Activated CD4-positive, alpha-beta T cell treated with anti-CD3 and anti-CD28 coated beads for 4 hours (primary cell): ENCODE results near the gene MSH6.
"Not testable (repeated sequence)": the region's sequence is repeated elsewhere in the genome, so short reads cannot be mapped to it uniquely, and the experiment has no call there.

Experiments used
- DNase-seq, 2 donors: peaks; one replicate each; pipeline ENCODE4 v3.0.0-alpha.2; 2020

The MSH6 gene

DNA sequence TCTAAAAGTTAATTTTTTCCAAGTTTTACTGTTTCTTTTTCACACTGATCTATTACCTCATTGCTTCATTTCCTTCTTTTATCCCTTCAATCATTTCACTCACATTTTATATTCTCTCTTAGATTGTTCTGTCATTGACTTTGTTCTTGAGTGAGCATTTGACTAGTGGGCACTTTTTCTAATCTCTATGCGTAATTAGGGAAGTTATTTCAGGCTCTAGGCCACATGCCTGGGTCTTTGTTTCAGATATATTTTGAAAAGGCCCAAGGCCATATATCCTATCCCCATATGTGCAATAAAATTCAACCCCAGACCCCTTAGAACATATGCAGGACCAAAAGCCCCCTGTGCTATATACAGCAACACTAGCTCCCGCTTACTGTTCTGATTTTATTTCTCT lies 61.2 kb downstream of the MSH6 start:
- DNase-seq = no peak

- no peak for DNase-seq
Observed at GRCh38 chr2:47849368-47849767, 66.4 kb downstream of the MSH6 start.

GRCh38 chr2:47850198-47850597 lies 67.3 kb downstream of the MSH6 start:
- DNase-seq = no peak

- DNase-seq = not testable (repeated sequence)
Observed at GRCh38 chr2:47853067-47853777, 70.3 kb downstream of the MSH6 start.
